Measurements from ENCODE around the gene TRIM41.

TRIM41 gene

DNA sequence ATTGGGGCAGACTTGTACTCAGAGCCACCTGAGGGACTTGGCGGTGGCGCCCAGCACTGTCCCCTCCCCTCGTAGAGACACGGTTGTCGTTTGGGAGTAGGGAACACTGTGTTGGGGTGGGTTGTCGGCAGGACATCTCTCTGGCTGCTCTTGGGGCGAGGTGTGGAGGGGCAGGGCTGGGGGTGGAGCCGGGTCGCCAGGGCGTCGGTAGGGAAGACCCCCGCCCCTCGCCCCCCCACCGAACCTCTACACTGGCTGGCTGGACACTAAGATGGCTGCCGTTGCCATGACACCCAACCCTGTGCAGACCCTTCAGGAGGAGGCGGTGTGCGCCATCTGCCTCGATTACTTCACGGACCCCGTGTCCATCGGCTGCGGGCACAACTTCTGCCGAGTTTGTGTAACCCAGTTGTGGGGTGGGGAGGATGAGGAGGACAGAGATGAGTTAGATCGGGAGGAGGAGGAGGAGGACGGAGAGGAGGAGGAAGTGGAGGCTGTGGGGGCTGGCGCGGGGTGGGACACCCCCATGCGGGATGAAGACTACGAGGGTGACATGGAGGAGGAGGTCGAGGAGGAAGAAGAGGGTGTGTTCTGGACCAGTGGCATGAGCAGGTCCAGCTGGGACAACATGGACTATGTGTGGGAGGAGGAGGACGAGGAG, 778 bp downstream of the TRIM41 start (continued):
- TF ChIP-seq SCRT2 (tag by site-specific recombination; IDR thresholded peaks at IDR 0.05) (peak; percentile 91), ZNF324 (tag by site-specific recombination; IDR thresholded peaks at IDR 0.05) (no peak), ZNF549 (tag by site-specific recombination; IDR thresholded peaks at IDR 0.05) (no peak), HOXD13 (CRISPR knock-in tag; IDR thresholded peaks at IDR 0.05; ENCODE audit: borderline replicate concordance) (no peak), ZBTB20 (tag by site-specific recombination; IDR thresholded peaks at IDR 0.05) (no peak), ZNF416 (tag by site-specific recombination; IDR thresholded peaks at IDR 0.05) (no peak), ZNF133 (tag by site-specific recombination; IDR thresholded peaks at IDR 0.05) (no peak), SP3 (tag by site-specific recombination; IDR thresholded peaks at IDR 0.05) (peak; percentile 4; the same call in 1 of the 2 replicates), AEBP2 (tag by site-specific recombination; IDR thresholded peaks at IDR 0.05; ENCODE audit: borderline replicate concordance) (no peak), ZNF335 (tag by site-specific recombination; conservative IDR thresholded peaks at IDR 0.05) (peak; percentile 87), ZBTB48 (tag by site-specific recombination; IDR thresholded peaks at IDR 0.05) (peak; percentile 95), ZBTB7A (tag by site-specific recombination; IDR thresholded peaks at IDR 0.05; ENCODE audit: low read depth) (no peak; the same call in 1 of the 2 replicates), ZBTB21 (tag by site-specific recombination; IDR thresholded peaks at IDR 0.05) (no peak), KLF8 (tag by site-specific recombination; IDR thresholded peaks at IDR 0.05) (peak; percentile 6; the same call in 1 of the 2 replicates), ZNF645 (tag by site-specific recombination; IDR thresholded peaks at IDR 0.05) (no peak), ZNF513 (tag by site-specific recombination; IDR thresholded peaks at IDR 0.05) (peak; percentile 76), ZNF501 (tag by site-specific recombination; IDR thresholded peaks at IDR 0.05) (0 out of 2 replicates have a peak, but pooled peaks have one; percentile 33), ZNF175 (tag by site-specific recombination; IDR thresholded peaks at IDR 0.05) (no peak), ZNF121 (tag by site-specific recombination; IDR thresholded peaks at IDR 0.05) (no peak), BCL11B (tag by site-specific recombination; IDR thresholded peaks at IDR 0.05; ENCODE audit: low read depth) (no peak), ZNF701 (tag by site-specific recombination; IDR thresholded peaks at IDR 0.05) (no peak)
- TF ChIP-seq, protein P1, sequence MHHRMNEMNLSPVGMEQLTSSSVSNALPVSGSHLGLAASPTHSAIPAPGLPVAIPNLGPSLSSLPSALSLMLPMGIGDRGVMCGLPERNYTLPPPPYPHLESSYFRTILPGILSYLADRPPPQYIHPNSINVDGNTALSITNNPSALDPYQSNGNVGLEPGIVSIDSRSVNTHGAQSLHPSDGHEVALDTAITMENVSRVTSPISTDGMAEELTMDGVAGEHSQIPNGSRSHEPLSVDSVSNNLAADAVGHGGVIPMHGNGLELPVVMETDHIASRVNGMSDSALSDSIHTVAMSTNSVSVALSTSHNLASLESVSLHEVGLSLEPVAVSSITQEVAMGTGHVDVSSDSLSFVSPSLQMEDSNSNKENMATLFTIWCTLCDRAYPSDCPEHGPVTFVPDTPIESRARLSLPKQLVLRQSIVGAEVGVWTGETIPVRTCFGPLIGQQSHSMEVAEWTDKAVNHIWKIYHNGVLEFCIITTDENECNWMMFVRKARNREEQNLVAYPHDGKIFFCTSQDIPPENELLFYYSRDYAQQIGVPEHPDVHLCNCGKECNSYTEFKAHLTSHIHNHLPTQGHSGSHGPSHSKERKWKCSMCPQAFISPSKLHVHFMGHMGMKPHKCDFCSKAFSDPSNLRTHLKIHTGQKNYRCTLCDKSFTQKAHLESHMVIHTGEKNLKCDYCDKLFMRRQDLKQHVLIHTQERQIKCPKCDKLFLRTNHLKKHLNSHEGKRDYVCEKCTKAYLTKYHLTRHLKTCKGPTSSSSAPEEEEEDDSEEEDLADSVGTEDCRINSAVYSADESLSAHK (tag by site-specific recombination; IDR thresholded peaks at IDR 0.05), result no peak
- TF ChIP-seq, protein P2, sequence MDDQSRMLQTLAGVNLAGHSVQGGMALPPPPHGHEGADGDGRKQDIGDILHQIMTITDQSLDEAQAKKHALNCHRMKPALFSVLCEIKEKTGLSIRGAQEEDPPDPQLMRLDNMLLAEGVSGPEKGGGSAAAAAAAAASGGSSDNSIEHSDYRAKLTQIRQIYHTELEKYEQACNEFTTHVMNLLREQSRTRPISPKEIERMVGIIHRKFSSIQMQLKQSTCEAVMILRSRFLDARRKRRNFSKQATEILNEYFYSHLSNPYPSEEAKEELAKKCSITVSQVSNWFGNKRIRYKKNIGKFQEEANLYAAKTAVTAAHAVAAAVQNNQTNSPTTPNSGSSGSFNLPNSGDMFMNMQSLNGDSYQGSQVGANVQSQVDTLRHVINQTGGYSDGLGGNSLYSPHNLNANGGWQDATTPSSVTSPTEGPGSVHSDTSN (CRISPR knock-in tag; IDR thresholded peaks at IDR 0.05), result no peak
- TF ChIP-seq, protein P3, sequence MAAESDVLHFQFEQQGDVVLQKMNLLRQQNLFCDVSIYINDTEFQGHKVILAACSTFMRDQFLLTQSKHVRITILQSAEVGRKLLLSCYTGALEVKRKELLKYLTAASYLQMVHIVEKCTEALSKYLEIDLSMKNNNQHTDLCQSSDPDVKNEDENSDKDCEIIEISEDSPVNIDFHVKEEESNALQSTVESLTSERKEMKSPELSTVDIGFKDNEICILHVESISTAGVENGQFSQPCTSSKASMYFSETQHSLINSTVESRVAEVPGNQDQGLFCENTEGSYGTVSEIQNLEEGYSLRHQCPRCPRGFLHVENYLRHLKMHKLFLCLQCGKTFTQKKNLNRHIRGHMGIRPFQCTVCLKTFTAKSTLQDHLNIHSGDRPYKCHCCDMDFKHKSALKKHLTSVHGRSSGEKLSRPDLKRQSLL (tag by site-specific recombination; IDR thresholded peaks at IDR 0.05), result no peak
- TF ChIP-seq, protein P4, sequence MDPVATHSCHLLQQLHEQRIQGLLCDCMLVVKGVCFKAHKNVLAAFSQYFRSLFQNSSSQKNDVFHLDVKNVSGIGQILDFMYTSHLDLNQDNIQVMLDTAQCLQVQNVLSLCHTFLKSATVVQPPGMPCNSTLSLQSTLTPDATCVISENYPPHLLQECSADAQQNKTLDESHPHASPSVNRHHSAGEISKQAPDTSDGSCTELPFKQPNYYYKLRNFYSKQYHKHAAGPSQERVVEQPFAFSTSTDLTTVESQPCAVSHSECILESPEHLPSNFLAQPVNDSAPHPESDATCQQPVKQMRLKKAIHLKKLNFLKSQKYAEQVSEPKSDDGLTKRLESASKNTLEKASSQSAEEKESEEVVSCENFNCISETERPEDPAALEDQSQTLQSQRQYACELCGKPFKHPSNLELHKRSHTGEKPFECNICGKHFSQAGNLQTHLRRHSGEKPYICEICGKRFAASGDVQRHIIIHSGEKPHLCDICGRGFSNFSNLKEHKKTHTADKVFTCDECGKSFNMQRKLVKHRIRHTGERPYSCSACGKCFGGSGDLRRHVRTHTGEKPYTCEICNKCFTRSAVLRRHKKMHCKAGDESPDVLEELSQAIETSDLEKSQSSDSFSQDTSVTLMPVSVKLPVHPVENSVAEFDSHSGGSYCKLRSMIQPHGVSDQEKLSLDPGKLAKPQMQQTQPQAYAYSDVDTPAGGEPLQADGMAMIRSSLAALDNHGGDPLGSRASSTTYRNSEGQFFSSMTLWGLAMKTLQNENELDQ (tag by site-specific recombination; IDR thresholded peaks at IDR 0.05; ENCODE audit: low read depth), result no peak
- TF ChIP-seq, protein P5, sequence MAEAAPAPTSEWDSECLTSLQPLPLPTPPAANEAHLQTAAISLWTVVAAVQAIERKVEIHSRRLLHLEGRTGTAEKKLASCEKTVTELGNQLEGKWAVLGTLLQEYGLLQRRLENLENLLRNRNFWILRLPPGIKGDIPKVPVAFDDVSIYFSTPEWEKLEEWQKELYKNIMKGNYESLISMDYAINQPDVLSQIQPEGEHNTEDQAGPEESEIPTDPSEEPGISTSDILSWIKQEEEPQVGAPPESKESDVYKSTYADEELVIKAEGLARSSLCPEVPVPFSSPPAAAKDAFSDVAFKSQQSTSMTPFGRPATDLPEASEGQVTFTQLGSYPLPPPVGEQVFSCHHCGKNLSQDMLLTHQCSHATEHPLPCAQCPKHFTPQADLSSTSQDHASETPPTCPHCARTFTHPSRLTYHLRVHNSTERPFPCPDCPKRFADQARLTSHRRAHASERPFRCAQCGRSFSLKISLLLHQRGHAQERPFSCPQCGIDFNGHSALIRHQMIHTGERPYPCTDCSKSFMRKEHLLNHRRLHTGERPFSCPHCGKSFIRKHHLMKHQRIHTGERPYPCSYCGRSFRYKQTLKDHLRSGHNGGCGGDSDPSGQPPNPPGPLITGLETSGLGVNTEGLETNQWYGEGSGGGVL (tag by site-specific recombination; IDR thresholded peaks at IDR 0.05), result peak; percentile 87
